A549 (cell line): Measurements from ENCODE around the gene DNPEP. TPM values are rescaled to one million over a fixed set of nuclear protein-coding genes. Genes with fewer than 3 reads are reported as not detected.

Experiments used
- ATAC-seq, 2 experiments: fragments of 200-7000 bp in 1 of 2; fragments of >200 bp in 1 of 2; cut with Nextera tagmentation in 1 of 2; cut with Tn5 transposase in 1 of 2; 3 replicates each; pipeline versions ENCODE4 v1.8.0 to v1.9.1; 2018 to 2020; ENCODE audit warnings: mild to moderate bottlenecking in 1 of 2, moderate library complexity in 1 of 2
- CTCF ChIA-PET: fragments of 300-600 bp; sonication (Branson Sonifier 250); formaldehyde crosslinking; extraction: SDS; loops from one replicate; lab custom pipeline; 2021; ENCODE audit warnings: antibody characterized with exemption, inconsistent platforms; lab: Yijun Ruan, JAX
- POLR2A ChIA-PET: fragments of 350-600 bp; formaldehyde crosslinking; extraction: SDS; loops from one replicate; lab custom pipeline; 2021; ENCODE audit warnings: antibody characterized with exemption, inconsistent platforms; lab: Yijun Ruan, JAX
- DNase-seq, 2 experiments: peaks; one replicate each; pipeline versions ENCODE4 v3.0.0 to v3.0.0-alpha.2; 2011 to 2016; ENCODE audit warnings: low read depth in 1 of 2, low spot score in 1 of 2
- FAIRE-seq: peaks from 2 replicates; lab custom pipeline; 2011; peaks lifted over from hg19 to GRCh38; lab: Jason Lieb, UNC
- H3K27ac ChIP-seq, 2 experiments: fragments of >200 bp; sonication (Bioruptor Twin); formaldehyde crosslinking; 3 replicates each; pipeline ENCODE4 v1.5.1; 2016 to 2017
- H3K4me1 ChIP-seq: fragments of >200 bp; sonication (Bioruptor Twin); formaldehyde crosslinking; 3 replicates; pipeline ENCODE4 v1.6.1; 2016
- H3K4me2 ChIP-seq: fragments of >200 bp; sonication (Bioruptor Twin); formaldehyde crosslinking; 3 replicates; pipeline ENCODE4 v1.6.1; 2016
- H3K4me3 ChIP-seq: fragments of >200 bp; sonication (Bioruptor Twin); formaldehyde crosslinking; 3 replicates; pipeline ENCODE4 v1.5.1; 2016
- H3K9me3 ChIP-seq: fragments of >200 bp; sonication (Bioruptor Twin); formaldehyde crosslinking; 3 replicates; pipeline ENCODE4 v1.6.1; 2016
- ATOH8 ChIP-seq: fragments of 250-450 bp; sonication (Bioruptor Pico); IDR thresholded peaks from 2 replicates; pipeline ENCODE4 v1.5.0; 2020; ENCODE audit warnings: low read depth, mild to moderate bottlenecking, moderate library complexity
- BHLHE40 ChIP-seq: IDR thresholded peaks from 2 replicates; pipeline ENCODE4 v1.6.1; 2012; ENCODE audit warnings: low read depth, low read length, inconsistent platforms
- CBX8 ChIP-seq: fragments of 200-600 bp; sonication (generic); IDR thresholded peaks from 2 replicates; pipeline ENCODE4 v1.6.1; 2016
- CEBPB ChIP-seq, 2 experiments: fragments of >200 bp in 1 of 2; sonication (Bioruptor Twin) in 1 of 2; formaldehyde crosslinking in 1 of 2; IDR thresholded peaks; 2 replicates each; pipeline ENCODE4 v1.6.1; 2012 to 2016
- EHMT2 ChIP-seq: fragments of 200-600 bp; sonication (generic); IDR thresholded peaks from 2 replicates; pipeline ENCODE4 v1.6.1; 2016; ENCODE audit warnings: antibody characterized with exemption, low read depth, mild to moderate bottlenecking, moderate library complexity
- GATA3 ChIP-seq: IDR thresholded peaks from 2 replicates; pipeline ENCODE4 v1.6.1; 2012; ENCODE audit warnings: borderline replicate concordance
- HDAC2 ChIP-seq: fragments of 200-600 bp; sonication (generic); IDR thresholded peaks from 2 replicates; pipeline ENCODE4 v1.6.1; 2016
- HES2 ChIP-seq: fragments of >200 bp; sonication (Bioruptor Twin); formaldehyde crosslinking; IDR thresholded peaks from 2 replicates; pipeline ENCODE4 v1.6.1; 2016
- MAFK ChIP-seq: fragments of 450-650 bp; IDR thresholded peaks from 2 replicates; pipeline ENCODE4 v1.6.1; 2014; ENCODE audit not compliant: partially characterized antibody
- MAX ChIP-seq: IDR thresholded peaks from 2 replicates; pipeline ENCODE4 v1.6.1; 2012
- NR3C1 ChIP-seq: fragments of >200 bp; sonication (Bioruptor Twin); formaldehyde crosslinking; IDR thresholded peaks from 3 replicates; pipeline ENCODE4 v1.6.1; 2017
- PHF8 ChIP-seq: fragments of 200-600 bp; sonication (generic); IDR thresholded peaks from 2 replicates; pipeline ENCODE4 v1.6.1; 2016; ENCODE audit warnings: low read depth, mild to moderate bottlenecking, antibody characterized with exemption, moderate library complexity, borderline replicate concordance
- RAD21 ChIP-seq, 2 experiments: fragments of >200 bp in 1 of 2; sonication (Bioruptor Twin) in 1 of 2; formaldehyde crosslinking in 1 of 2; IDR thresholded peaks in 1 of 2; conservative IDR thresholded peaks in 1 of 2; 2 replicates in 1 of 2; 3 replicates in 1 of 2; pipeline ENCODE4 v1.6.1; 2012 to 2018; ENCODE audit warnings: inconsistent platforms in 1 of 2
- RARB ChIP-seq: fragments of 250-450 bp; sonication (Bioruptor Pico); IDR thresholded peaks from 2 replicates; pipeline ENCODE4 v1.8.0; 2021; ENCODE audit warnings: mild to moderate bottlenecking, moderate library complexity
- RCOR1 ChIP-seq: fragments of 150-350 bp; IDR thresholded peaks from 2 replicates; pipeline ENCODE4 v1.6.1; 2014; ENCODE audit warnings: antibody characterized with exemption, low read length, low read depth
- RFX5 ChIP-seq: fragments of 450-650 bp; IDR thresholded peaks from 2 replicates; pipeline ENCODE4 v1.7.1; 2014; ENCODE audit warnings: antibody characterized with exemption, mild to moderate bottlenecking, moderate library complexity
- TFCP2L1 ChIP-seq: fragments of 250-450 bp; sonication (Bioruptor Pico); IDR thresholded peaks from 2 replicates; pipeline ENCODE4 v1.5.0; 2021; ENCODE audit warnings: mild to moderate bottlenecking
- TP53 ChIP-seq: fragments of 250-450 bp; sonication (Bioruptor Pico); IDR thresholded peaks from 2 replicates; pipeline ENCODE4 v1.5.0; 2021; ENCODE audit warnings: mild to moderate bottlenecking, moderate library complexity
- USF2 ChIP-seq: fragments of 450-650 bp; IDR thresholded peaks from 2 replicates; pipeline ENCODE4 v1.6.1; 2014; ENCODE audit warnings: antibody characterized with exemption
- ZC3H11A ChIP-seq: fragments of 450-650 bp; IDR thresholded peaks from 2 replicates; pipeline ENCODE4 v1.6.1; 2014; ENCODE audit warnings: antibody characterized with exemption, mild to moderate bottlenecking
- WGBS: methylation state at CpG from one replicate; pipeline ENCODE4 v1.1.6; 2017; ENCODE audit errors: missing lambda C conversion rate; 5-methylcytosine and 5-hydroxymethylcytosine counted together
- polyA plus RNA-seq, 4 experiments: library from polyadenylated mRNA; depleted of rRNA in 3 of 4; stranded (reverse); fragments of >200 nt; fragmentation: RNase III in 1 of 4; extraction: RNeasy Plus Mini Kit Qiagen cat#74134 plus additional on column Dnase treatment in 1 of 4; gene quantifications; 2 replicates in 3 of 4; 3 replicates in 1 of 4; pipeline ENCODE4 v1.2.3, GENCODE V29; 2011 to 2017
- TF ChIP-seq, protein P1 (sequence below): fragments of 150-350 bp; IDR thresholded peaks from 2 replicates; pipeline ENCODE4 v1.6.1; 2014; ENCODE audit warnings: low read depth, mild to moderate bottlenecking, low read length

The DNPEP gene
- polyA plus RNA-seq, 2 of the 4 experiments (the other 2 are of a cell fraction) = 29.0 to 40.9 TPM

GRCh38 chr2:219428469-219428868 is 40.8 kb upstream of the DNPEP start:
- POLR2A ChIA-PET = interaction anchor here (0.7 kb wide), 1 partner anchor 13 kb away, joined by 3 read pairs; no protein-coding TSS in a partner anchor
- ATAC-seq (no peak), DNase-seq (no peak), FAIRE-seq (no peak)
- Histone ChIP-seq H3K4me2 (no peak overlapping the region), H3K27ac (no peak overlapping the region), H3K4me1 (no peaks in the 10 kb centered on the region), H3K4me3 (no peak overlapping the region), H3K9me3 (no peaks in the 10 kb centered on the region)
- CTCF ChIA-PET = interaction anchor here (1.4 to 89.4 kb wide), 3 partner anchors 8 to 78 kb away, joined by 4 to 3291 read pairs (median 35); partner anchors contain the start of genes ASIC4, CHPF, GMPPA and TMEM198
- no peak for TF ChIP-seq TP53 (CRISPR knock-in tag)
- TF ChIP-seq, protein P1, sequence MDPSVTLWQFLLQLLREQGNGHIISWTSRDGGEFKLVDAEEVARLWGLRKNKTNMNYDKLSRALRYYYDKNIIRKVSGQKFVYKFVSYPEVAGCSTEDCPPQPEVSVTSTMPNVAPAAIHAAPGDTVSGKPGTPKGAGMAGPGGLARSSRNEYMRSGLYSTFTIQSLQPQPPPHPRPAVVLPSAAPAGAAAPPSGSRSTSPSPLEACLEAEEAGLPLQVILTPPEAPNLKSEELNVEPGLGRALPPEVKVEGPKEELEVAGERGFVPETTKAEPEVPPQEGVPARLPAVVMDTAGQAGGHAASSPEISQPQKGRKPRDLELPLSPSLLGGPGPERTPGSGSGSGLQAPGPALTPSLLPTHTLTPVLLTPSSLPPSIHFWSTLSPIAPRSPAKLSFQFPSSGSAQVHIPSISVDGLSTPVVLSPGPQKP = no peak
- TF ChIP-seq EHMT2 = no peak
- TF ChIP-seq MAFK = no peak
- no peak for TF ChIP-seq BHLHE40
- no peak for TF ChIP-seq HES2
- no peak for TF ChIP-seq HDAC2

- H3K4me2 ChIP-seq = no peak overlapping the region
Observed at GRCh38 chr2:219426534-219427136, 38.9 kb upstream of the DNPEP start.

DNA sequence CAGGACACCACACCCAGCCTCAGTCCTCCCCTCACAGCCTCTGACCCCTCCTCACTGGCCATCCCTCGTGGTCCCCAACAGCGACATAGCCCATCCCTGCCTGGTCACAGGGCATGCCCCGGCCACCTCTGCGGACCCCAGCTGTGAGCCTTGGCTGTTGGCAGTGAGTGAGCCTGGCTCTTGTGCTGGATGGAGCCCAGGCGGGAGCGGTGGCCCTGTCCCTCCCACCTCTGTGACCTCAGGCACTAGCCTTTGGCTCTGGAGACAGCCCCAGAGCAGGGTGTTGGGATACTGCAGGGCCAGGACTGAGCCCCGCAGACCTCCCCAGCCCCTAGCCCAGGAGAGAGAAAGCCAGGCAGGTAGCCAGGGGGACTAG is 38.3 kb upstream of the DNPEP start:
- TF ChIP-seq RFX5 (no peak), ATOH8 (CRISPR knock-in tag) (no peak), CEBPB (IDR thresholded peaks at IDR 0.05) (no peak), NR3C1 (no peak), PHF8 (no peak), MAX (no peak), RARB (CRISPR knock-in tag) (no peak), ZC3H11A (no peak), RCOR1 (no peak), RAD21 (conservative IDR thresholded peaks at IDR 0.05 in 1 of 2, IDR thresholded peaks at IDR 0.05 in 1 of 2) (no peak), USF2 (no peak)
- TF ChIP-seq, protein P1 = no peak
- Histone ChIP-seq H3K27ac (no peak overlapping the region), H3K4me3 (no peak overlapping the region), H3K4me1 (no peaks in the 10 kb centered on the region), H3K4me2 (no peak overlapping the region), H3K9me3 (no peaks in the 10 kb centered on the region)
- 46% methylated on average over 3 of the region's 7 CpGs for WGBS
- ATAC-seq = no peak
- POLR2A ChIA-PET = no interaction called here
- CTCF ChIA-PET = interaction anchor here (0.9 to 89.4 kb wide), 2 partner anchors 24 to 80 kb away, joined by 3 to 3291 read pairs; partner anchors contain the start of genes ASIC4, CHPF, GMPPA and TMEM198
- no peak for DNase-seq
- no peak for FAIRE-seq

More at GRCh38 chr2:219426534-219427136, 38.9 kb upstream of the DNPEP start:
- POLR2A ChIA-PET = no interaction called here
- WGBS = 54% methylated on average over 7 of the region's 7 CpGs
- CTCF ChIA-PET = interaction anchor here (0.9 to 89.4 kb wide), 3 partner anchors 24 to 80 kb away, joined by 3 to 3291 read pairs (median 35); partner anchors contain the start of genes ASIC4, CHPF, GMPPA and TMEM198
- no peak for ATAC-seq
- no peak for FAIRE-seq
- Histone ChIP-seq H3K27ac (no peak overlapping the region), H3K4me1 (no peaks in the 10 kb centered on the region), H3K9me3 (no peaks in the 10 kb centered on the region), H3K4me3 (no peak overlapping the region)
- DNase-seq = no peak
- TF ChIP-seq TFCP2L1 (no peak), RCOR1 (no peak), CBX8 (no peak), EHMT2 (no peak), GATA3 (no peak), MAX (no peak)
- TF ChIP-seq, protein P1 = no peak
